RCC 7860 (cell line): ENCODE results near the gene CACNA2D3.

Source experiments
- DNase-seq: peaks from one replicate; pipeline ENCODE4 v3.0.0-alpha.2; 2015; ENCODE audit warnings: low spot score
- FAIRE-seq: peaks from 2 replicates; lab custom pipeline; 2012; peaks lifted over from hg19 to GRCh38; lab: Jason Lieb, UNC

CACNA2D3 gene

DNA sequence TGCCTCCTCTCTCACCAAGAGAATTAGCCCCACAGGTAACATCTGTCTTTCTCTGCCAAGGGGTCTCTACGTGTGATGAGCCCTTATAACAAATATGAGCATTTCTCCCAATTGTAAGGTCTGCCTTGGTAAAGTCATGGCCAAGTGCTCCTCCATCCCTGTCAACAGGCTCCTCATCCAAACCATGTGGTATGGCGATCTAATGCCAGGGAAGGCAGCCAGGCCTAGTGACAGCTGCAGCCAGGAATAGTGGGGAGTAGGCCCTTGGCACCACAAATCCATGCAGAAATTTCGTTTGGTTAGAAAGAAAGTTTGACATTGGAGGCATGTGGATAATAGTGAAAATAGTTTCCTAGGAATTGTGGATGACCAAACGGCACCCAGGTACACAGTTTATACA, 810.3 kb downstream of the CACNA2D3 start:
- no peak for DNase-seq
- FAIRE-seq = no peak

- no peak for FAIRE-seq
- DNase-seq = no peak
Measured at GRCh38 chr3:54935869-54936268, 813.5 kb downstream of the CACNA2D3 start.

- DNase-seq = no peak
- no peak for FAIRE-seq
Measured at GRCh38 chr3:54936561-54936960, 814.2 kb downstream of the CACNA2D3 start.

DNA sequence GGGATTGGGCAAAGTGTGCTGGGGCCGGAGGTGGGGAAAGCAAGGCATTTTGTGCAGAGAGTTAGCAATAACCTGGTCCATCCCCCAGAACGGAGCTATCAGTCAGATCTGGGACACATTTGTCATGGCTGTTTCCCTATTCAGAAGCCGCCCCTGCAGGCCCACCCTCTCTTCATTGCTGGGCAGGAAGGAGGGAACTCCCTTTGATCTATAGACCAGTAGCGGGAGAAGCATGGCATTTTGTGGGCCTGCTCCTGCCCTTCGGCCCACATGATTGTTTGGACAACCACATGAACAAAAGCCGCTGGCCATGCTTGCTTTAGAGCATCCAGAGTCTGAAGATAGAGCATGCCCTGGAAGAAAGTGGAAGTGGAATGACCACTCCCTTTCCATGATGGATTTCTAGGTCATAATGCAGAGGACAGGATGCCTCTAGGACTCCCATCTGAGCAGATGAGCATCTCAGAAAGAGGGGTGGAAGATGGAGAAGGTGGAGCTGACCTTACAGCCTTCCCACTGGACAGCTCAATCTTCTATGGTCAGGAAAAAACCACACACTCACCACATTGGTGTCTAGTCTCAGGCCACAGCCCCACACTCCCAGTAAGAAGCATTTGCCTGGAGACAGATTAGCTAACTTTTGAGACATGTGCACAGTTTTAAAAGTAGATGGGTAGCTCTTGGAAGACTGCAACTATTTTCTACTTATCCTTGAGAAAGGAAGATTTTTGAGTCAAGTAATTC, 817.4 kb downstream of the CACNA2D3 start:
- FAIRE-seq = no peak

DNA sequence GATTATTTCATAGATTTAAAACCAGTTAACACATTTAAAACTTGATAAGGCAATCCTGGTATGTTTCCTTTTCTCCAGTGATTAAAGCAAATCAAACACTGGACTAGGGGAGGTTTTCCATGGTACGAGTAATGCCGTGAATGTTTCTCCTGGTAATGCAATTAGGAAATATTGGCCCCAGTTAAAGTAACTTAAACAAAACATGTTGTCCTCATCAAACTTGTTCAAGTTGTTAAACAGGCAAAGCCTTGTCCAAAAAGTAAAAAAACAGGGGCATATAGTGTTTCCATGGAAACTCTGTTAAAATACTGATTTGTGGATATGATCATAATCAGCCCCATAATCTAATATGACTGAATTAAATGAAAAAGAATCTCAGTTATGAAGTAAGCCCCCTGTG, 818.6 kb downstream of the CACNA2D3 start:
- FAIRE-seq = no peak
- no peak for DNase-seq

More for the DNA sequence above, 817.4 kb downstream of the CACNA2D3 start:
- peak; percentile 12 for DNase-seq

GRCh38 chr3:54941690-54942362, 819.5 kb downstream of the CACNA2D3 start:
- FAIRE-seq (no peak), DNase-seq (no peak)

DNA sequence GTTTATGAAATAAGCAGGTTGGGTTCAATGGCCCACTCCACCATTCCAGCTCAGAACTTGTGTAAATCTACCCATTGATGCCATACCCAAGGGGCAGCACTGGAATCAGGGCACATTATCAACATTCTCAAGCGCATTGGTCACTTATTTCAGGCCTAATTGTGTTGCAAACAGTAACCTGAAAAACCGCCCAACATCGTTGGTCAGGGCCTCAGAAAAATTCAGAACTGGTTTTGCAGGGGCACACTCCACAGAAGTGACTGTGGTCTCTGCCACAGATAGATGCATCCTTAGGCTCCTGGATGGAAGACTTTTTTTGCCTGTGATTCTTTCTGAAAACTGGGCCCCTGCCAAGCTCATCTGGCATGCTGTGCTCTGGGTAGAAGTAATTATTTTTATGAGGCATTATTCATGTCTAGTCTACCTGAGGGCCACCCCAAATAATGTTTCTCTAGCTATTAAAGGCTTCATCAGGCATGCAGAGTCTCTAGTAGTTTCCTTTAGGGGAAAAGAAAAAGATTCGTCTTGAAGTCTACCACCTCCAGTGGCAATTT, 827.2 kb downstream of the CACNA2D3 start:
- FAIRE-seq (no peak), DNase-seq (no peak)

DNA sequence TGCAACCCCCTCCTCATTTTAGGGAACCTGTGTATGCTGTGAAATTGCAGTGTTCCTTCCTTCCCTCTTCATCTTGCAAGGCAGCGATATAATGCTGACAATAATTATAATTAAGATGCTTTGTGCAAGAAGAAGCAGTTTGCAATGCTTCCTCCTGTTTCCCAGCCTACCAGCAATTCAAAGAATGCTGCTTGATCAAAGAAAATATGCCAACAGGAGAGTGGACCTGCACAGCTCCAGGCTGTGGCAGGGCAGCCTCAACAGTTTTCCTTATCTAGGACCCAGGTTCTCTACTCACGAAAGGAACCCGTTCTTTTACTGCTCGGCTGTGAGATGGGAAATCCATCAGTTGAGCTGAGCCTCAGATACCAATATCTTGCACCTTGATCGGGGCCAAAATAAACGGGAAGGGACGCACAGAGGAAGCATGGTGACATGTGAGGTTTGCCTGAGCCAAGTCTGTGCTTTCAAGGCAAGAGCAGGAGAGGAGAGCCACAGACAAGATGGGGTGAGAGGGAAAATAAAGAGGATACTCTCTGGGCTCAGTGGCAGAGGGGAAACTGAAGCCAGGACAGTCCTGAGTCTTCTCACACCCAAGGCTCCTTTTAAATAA, 828.1 kb downstream of the CACNA2D3 start:
- no peak for DNase-seq
- no peak for FAIRE-seq

GRCh38 chr3:54951405-54951804, 829.1 kb downstream of the CACNA2D3 start:
- FAIRE-seq (peak; percentile 52), DNase-seq (peak; percentile 79)

DNA sequence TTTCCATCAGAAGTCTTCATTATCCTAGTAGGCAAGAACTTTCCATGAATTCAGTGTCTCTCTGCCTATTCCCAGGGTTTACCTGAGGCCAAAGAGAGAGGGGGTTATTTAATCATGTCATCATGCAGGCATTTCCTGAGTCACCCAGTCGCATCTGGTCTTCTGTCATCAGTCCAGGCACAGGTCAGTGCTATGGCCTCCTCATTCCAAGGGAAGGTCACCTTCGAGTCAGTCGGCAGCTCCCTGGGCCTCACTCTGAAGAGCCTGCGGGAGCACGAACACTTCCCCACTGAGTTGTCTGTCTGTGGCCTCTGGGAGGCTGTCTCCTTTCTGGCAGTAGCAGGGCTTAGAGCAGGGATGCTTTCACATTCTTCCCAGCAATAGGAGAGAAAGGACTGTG, 831.7 kb downstream of the CACNA2D3 start:
- peak; percentile 92 for DNase-seq
- peak; percentile 83 for FAIRE-seq

DNA sequence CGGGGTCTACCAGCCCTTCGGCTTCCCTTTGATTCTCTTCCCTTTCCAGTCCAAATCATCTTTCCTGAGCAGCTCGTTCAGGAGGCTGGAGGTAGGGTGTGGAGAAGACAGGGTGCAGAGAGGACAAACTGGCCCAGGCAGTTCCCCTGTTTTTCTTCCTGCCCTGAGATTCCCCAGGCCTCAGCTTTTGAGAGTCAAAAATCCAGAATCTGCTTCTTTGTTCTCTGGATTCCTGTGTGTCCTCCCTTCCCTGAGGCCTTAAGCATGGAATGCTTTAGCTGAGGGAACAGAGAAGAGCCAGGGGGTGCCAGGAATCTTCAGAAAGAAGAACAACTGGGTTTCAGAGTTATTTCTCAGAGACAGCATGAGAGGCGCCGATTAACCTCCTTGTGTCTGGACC, 832.2 kb downstream of the CACNA2D3 start:
- FAIRE-seq (no peak), DNase-seq (no peak)

DNA sequence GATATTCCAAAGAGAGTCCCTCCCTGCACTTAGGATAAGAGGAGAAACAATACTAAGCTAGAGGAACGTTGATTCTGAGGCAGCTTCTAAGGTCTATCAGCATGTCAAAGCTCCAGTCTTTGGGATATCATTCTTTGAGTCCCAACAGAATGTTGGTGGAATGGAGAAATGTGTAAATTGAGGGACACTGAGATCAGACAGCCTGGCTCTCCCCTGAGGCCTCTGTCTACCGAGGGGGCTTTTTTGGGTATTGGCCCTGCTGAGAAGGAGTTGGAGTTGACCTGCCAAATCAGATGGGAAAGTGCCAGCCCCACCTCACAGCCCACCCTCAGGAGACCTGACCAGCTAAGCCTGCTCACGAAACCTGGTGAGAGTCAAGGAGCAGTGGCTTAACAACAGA, 833.1 kb downstream of the CACNA2D3 start:
- DNase-seq (no peak), FAIRE-seq (no peak)

DNA sequence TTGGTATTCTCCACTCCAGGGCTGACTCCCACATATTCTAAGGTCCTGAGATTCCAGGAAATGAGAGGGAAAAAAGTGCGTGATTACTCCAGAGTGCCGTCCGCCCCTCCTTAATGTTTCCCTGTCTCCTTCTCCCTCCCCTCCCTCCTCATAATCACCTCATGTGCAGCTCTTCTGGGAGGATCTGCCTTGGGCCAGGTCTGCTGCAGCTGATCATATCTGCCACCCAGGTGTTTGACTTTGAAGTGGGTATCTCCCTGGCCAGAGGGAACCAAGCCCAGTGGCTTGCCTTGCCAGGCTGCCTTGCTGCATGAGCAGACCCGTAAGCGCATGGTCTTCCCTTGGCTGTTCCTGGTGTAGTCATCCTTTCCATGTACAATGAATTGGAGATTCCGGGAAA, 833.6 kb downstream of the CACNA2D3 start:
- DNase-seq = no peak
- FAIRE-seq = no peak

DNA sequence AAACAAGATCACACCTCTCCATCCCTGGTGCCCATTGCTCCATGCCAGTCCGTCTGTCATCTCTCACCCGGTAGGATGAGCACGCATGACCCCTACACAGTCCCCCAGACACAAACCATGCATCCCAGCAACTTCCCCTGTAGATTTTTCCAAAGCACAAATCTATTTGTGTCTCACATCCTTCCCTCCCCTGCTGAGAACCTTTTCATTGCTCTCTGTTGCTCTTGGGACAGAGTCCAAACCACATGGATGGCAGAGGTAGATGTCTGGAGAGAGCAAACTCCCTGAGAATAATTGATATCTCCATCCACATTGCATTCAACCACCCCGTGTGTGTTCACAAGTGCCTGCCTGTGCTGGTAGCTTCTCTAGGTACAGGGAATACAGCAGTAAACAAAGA, 835.4 kb downstream of the CACNA2D3 start:
- peak; percentile 18 for DNase-seq
- FAIRE-seq = no peak

DNA sequence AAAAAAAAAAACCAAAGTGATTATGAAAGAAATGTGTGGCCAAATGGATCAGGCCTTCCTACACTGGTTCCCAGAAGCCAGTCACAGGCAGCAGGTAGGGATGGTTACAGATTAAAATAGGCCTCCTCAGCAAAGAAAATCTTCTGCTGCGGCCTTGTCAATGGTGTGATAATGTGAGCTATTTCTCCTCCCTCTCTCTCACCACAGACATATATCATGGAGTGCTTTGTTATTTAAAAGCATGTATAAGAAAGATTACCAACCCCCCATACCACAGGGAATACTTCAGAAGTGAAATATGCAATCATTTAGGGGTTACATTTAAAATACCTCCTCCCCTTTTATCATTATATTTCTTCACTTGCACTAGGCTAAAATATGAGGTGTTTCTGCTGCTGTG, 837.7 kb downstream of the CACNA2D3 start:
- DNase-seq (no peak), FAIRE-seq (no peak)

- DNase-seq (no peak), FAIRE-seq (no peak)
Measured at GRCh38 chr3:54960701-54961100, 838.3 kb downstream of the CACNA2D3 start.

GRCh38 chr3:54962200-54962599, 839.8 kb downstream of the CACNA2D3 start:
- no peak for FAIRE-seq
- no peak for DNase-seq

- no peak for FAIRE-seq
- no peak for DNase-seq
Measured at GRCh38 chr3:54963641-54964040, 841.3 kb downstream of the CACNA2D3 start.

DNA sequence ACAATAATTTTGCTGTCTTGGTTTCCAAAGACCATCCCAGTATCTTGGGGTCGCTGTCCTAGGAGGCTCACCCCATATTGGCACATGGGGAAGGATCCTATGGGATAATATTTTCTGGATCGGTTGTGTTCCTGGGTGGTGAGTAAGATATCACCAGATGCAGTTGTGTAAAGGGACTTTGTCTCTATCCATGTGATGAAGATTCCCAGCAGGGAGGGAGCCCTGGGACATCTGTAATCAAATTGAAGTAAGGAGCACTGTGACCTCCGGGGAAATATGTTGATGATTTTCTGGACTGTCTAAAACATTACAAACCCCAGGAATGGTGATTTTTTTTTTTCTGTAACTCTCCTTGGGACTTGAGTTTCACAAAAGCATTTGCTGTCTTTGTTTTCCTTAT, 841.7 kb downstream of the CACNA2D3 start:
- FAIRE-seq = no peak
- DNase-seq = no peak

GRCh38 chr3:54965746-54966145, 843.4 kb downstream of the CACNA2D3 start:
- FAIRE-seq (no peak), DNase-seq (no peak)

DNA sequence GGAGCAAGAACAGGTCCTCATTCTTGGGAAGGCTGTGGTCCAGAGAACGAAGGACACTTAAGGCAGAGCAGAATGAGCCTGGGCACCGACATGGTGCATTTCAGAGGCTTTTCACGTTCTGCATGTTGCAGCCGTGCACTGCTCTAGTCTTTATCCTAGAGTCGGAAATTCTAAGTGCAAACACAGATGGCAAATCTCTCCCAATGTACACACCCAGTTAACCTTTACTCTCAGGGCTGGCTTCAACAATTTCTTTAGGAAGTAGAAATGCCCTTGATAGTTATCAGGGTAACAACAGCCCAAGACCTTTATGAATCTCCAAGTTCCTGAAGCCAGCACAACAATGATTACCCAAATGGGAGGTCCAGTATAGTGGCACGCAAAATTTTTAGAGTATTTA, 844.6 kb downstream of the CACNA2D3 start:
- DNase-seq (no peak), FAIRE-seq (no peak)

GRCh38 chr3:54967731-54968161, 845.4 kb downstream of the CACNA2D3 start:
- FAIRE-seq = no peak
- DNase-seq = no peak
